IMR-90 (cell line): ENCODE data around the gene IL18RAP. TPM values are rescaled to one million over a fixed set of nuclear protein-coding genes. Genes with fewer than 3 reads are reported as not detected.

Experiments used
- ATAC-seq: fragments of 200-7000 bp; cut with Tn5 transposase; 2 replicates; pipeline ENCODE4 v1.9.1; 2020; ENCODE audit warnings: low read depth, mild to moderate bottlenecking, moderate library complexity
- BruUV-seq: library from RNA; stranded (reverse); fragments of 400-500 nt; replicated peaks from 2 replicates; lab custom pipeline; 2021; lab: Mats Ljungman, UMichigan
- CTCF ChIA-PET: fragments of 300-600 bp; formaldehyde crosslinking; extraction: SDS; loops from one replicate; lab custom pipeline; 2021; ENCODE audit warnings: antibody characterized with exemption; lab: Yijun Ruan, JAX
- POLR2A ChIA-PET: fragments of 300-600 bp; sonication (Branson Sonifier 250); formaldehyde crosslinking; loops from one replicate; lab custom pipeline; 2022; ENCODE audit warnings: antibody characterized with exemption; ENCODE audit not compliant: unreplicated experiment; lab: Charles Lee
- DNase-seq: peaks from one replicate; pipeline ENCODE4 v3.0.0; 2013
- H2AFZ ChIP-seq: replicated peaks from 2 replicates; pipeline ENCODE3; 2013; ENCODE audit warnings: low read length, mild to moderate bottlenecking; ENCODE audit not compliant: poor library complexity
- H2AK5ac ChIP-seq: 2 replicates; pipeline ENCODE4 v1.6.1; 2013; ENCODE audit warnings: low read depth, low read length, inconsistent platforms
- H2AK9ac ChIP-seq: replicated peaks from 2 replicates; pipeline ENCODE3; 2013; ENCODE audit warnings: mild to moderate bottlenecking, low read depth, low read length, moderate library complexity; ENCODE audit not compliant: poor library complexity
- H2BK120ac ChIP-seq: 2 replicates; pipeline ENCODE4 v1.6.1; 2013; ENCODE audit warnings: low read depth, low read length, inconsistent platforms
- H2BK15ac ChIP-seq: 3 replicates; pipeline ENCODE4 v1.6.1; 2013; ENCODE audit warnings: low read depth, low read length, inconsistent platforms
- H2BK20ac ChIP-seq: 2 replicates; pipeline ENCODE4 v1.6.1; 2013; ENCODE audit warnings: low read depth, mild to moderate bottlenecking, inconsistent platforms, low read length, moderate library complexity
- H2BK5ac ChIP-seq: 2 replicates; pipeline ENCODE4 v1.6.1; 2013; ENCODE audit warnings: mild to moderate bottlenecking, low read depth, low read length, inconsistent platforms; ENCODE audit not compliant: poor library complexity, severe bottlenecking
- H3K14ac ChIP-seq: replicated peaks from 2 replicates; pipeline ENCODE4 v1.6.1; 2013; ENCODE audit warnings: low read depth, low read length, inconsistent platforms
- H3K18ac ChIP-seq: 2 replicates; pipeline ENCODE4 v1.6.1; 2013; ENCODE audit warnings: low read depth, low read length, control low read depth
- H3K23ac ChIP-seq: 2 replicates; pipeline ENCODE4 v1.6.1; 2013; ENCODE audit warnings: low read depth, low read length, inconsistent platforms
- H3K27ac ChIP-seq: 2 replicates; pipeline ENCODE4 v1.5.1; 2013; ENCODE audit warnings: mild to moderate bottlenecking, control low read depth, low read length; ENCODE audit not compliant: insufficient read depth
- H3K27me3 ChIP-seq: 2 replicates; pipeline ENCODE4 v1.6.1; 2013; ENCODE audit warnings: low read length; ENCODE audit not compliant: control insufficient read depth, insufficient read depth
- H3K36me3 ChIP-seq: 2 replicates; pipeline ENCODE4 v1.6.1; 2013; ENCODE audit warnings: low read length, mixed read lengths; ENCODE audit not compliant: control insufficient read depth, insufficient read depth
- H3K4ac ChIP-seq: 2 replicates; pipeline ENCODE4 v1.6.1; 2013; ENCODE audit warnings: low read depth, low read length, inconsistent platforms
- H3K4me1 ChIP-seq: 2 replicates; pipeline ENCODE4 v1.6.1; 2013; ENCODE audit warnings: low read length, mixed read lengths; ENCODE audit not compliant: control insufficient read depth, insufficient read depth
- H3K4me2 ChIP-seq: 2 replicates; pipeline ENCODE4 v1.6.1; 2013; ENCODE audit warnings: low read depth, mild to moderate bottlenecking, control low read depth, low read length, moderate library complexity
- H3K4me3 ChIP-seq: 2 replicates; pipeline ENCODE4 v1.5.1; 2013; ENCODE audit warnings: low read depth, mild to moderate bottlenecking, control low read depth, low read length, moderate library complexity; ENCODE audit not compliant: insufficient read depth
- H3K56ac ChIP-seq: 2 replicates; pipeline ENCODE4 v1.6.1; 2013; ENCODE audit warnings: low read length, inconsistent platforms; ENCODE audit not compliant: insufficient read depth; ENCODE audit errors: extremely low read depth
- H3K79me1 ChIP-seq, 2 experiments: 2 replicates each; pipeline ENCODE4 v1.6.1; 2013; ENCODE audit warnings: low read length in 2 of 2, inconsistent platforms in 1 of 2, low read depth in 1 of 2
- H3K9ac ChIP-seq: 2 replicates; pipeline ENCODE4 v1.6.1; 2013; ENCODE audit warnings: low read depth, low read length, control low read depth
- H3K9me1 ChIP-seq: 2 replicates; pipeline ENCODE4 v1.6.1; 2013; ENCODE audit warnings: low read length, inconsistent platforms; ENCODE audit not compliant: insufficient read depth
- H3K9me3 ChIP-seq: 2 replicates; pipeline ENCODE4 v1.6.1; 2013; ENCODE audit warnings: low read length; ENCODE audit not compliant: control insufficient read depth, insufficient read depth
- H4K20me1 ChIP-seq: 2 replicates; pipeline ENCODE4 v1.6.1; 2013; ENCODE audit warnings: low read length, inconsistent platforms; ENCODE audit not compliant: insufficient read depth
- H4K5ac ChIP-seq: 2 replicates; pipeline ENCODE4 v1.6.1; 2013; ENCODE audit warnings: mild to moderate bottlenecking, low read depth, low read length, control low read depth
- H4K8ac ChIP-seq, 2 experiments: 2 replicates each; pipeline ENCODE4 v1.6.1; 2013; ENCODE audit warnings: low read depth in 2 of 2, low read length in 2 of 2, control low read depth in 1 of 2, inconsistent platforms in 1 of 2
- H4K91ac ChIP-seq: 2 replicates; pipeline ENCODE4 v1.6.1; 2013; ENCODE audit warnings: low read depth, low read length, inconsistent platforms; ENCODE audit not compliant: insufficient read depth
- CHD1 ChIP-seq: IDR thresholded peaks from 2 replicates; pipeline ENCODE4 v1.6.1; 2012; ENCODE audit warnings: low read depth, low read length, improper control_type of control experiment
- CTCF ChIP-seq: conservative IDR thresholded peaks from 2 replicates; pipeline ENCODE4 v1.5.1; 2012; ENCODE audit warnings: mild to moderate bottlenecking, low read depth, low read length, improper control_type of control experiment
- RAD21 ChIP-seq: IDR thresholded peaks from 2 replicates; pipeline ENCODE4 v1.6.1; 2012; ENCODE audit warnings: low read length, improper control_type of control experiment
- RCOR1 ChIP-seq: IDR thresholded peaks from 2 replicates; pipeline ENCODE4 v1.6.1; 2012; ENCODE audit warnings: mild to moderate bottlenecking, low read length, improper control_type of control experiment; ENCODE audit not compliant: insufficient replicate concordance
- WGBS, 2 experiments: methylation state at CpG; one replicate each; pipeline versions ENCODE4 v1.1.5 to v1.1.7; 2013; ENCODE audit warnings: missing lambda C conversion rate in 2 of 2; ENCODE audit not compliant: insufficient read length in 1 of 2; ENCODE audit errors: extremely low coverage in 2 of 2; 5-methylcytosine and 5-hydroxymethylcytosine counted together
- dilution Hi-C: fragments of 300-500 bp; cut with HindIII; formaldehyde crosslinking; loops from one replicate; pipeline ENCODE4 v1.14.3; 2018; ENCODE audit warnings: low sequenced_read_pairs; ENCODE audit not compliant: unreplicated experiment
- in situ Hi-C: fragments of 300-500 bp; cut with MboI; formaldehyde crosslinking; loops from 3 replicates; pipeline ENCODE4 v1.14.3; 2019; ENCODE audit warnings: low sequenced_read_pairs, inconsistent platforms, mixed read lengths
- intact Hi-C: fragments of 100-400 bp; cut with micrococcal nuclease; formaldehyde crosslinking; loops from 2 replicates; pipeline ENCODE4 v1.10.0; 2022
- polyA plus RNA-seq, 3 experiments: library from polyadenylated mRNA; depleted of rRNA; stranded (reverse); fragments of >200 nt; gene quantifications; 2 replicates each; pipeline ENCODE4 v1.2.3, GENCODE V29; 2012; ENCODE audit warnings: low replicate concordance in 1 of 3
- total RNA-seq: library from RNA; depleted of rRNA; stranded (reverse); fragments of >200 nt; gene quantifications from 2 replicates; pipeline ENCODE4 v1.2.3, GENCODE V29; 2012

Gene IL18RAP
- total and polyA plus RNA-seq, 2 of the 4 experiments (the other 2 are of a cell fraction): not detected

- no peaks in the 10 kb centered on the region for H3K79me1 ChIP-seq
- in situ Hi-C loops (no loop called here), dilution Hi-C loops (no loop called here), intact Hi-C loops (no loop called here)
- DNase-seq (no peak), ATAC-seq (no peak)
- H3K9me3 ChIP-seq: peaks cover 3% of the 10 kb centered on the region; the same call in 1 of the 2 replicates
- no peak overlapping the region for H4K91ac ChIP-seq
- H4K20me1 ChIP-seq: no peaks in the 10 kb centered on the region
- H2AK5ac ChIP-seq: no peak overlapping the region
- no TSS peak for BruUV-seq
- no peak overlapping the region for H3K18ac ChIP-seq
- H3K27me3 ChIP-seq: no peaks in the 10 kb centered on the region
- H3K9me1 ChIP-seq: no peaks in the 10 kb centered on the region
- WGBS, 2 experiments: 75% methylated on average over 1 of the region's 3 CpGs; no CpG with 5 or more reads in 1 of the 2 experiments
- H2BK120ac ChIP-seq: no peak overlapping the region
- H4K5ac ChIP-seq: no peak overlapping the region
- no peak overlapping the region for H4K8ac ChIP-seq
- no peak overlapping the region for H3K9ac ChIP-seq
- no peak overlapping the region for H2AFZ ChIP-seq
- H3K4me2 ChIP-seq: no peak overlapping the region
- ChIA-PET POLR2A (no interaction called here), CTCF (no interaction called here)
- no peak overlapping the region for H3K4ac ChIP-seq
- no peak overlapping the region for H3K14ac ChIP-seq
- no peak overlapping the region for H3K4me3 ChIP-seq
- H2BK15ac ChIP-seq: no peak overlapping the region
- no peak overlapping the region for H2AK9ac ChIP-seq
- H3K23ac ChIP-seq: no peak overlapping the region
- H3K4me1 ChIP-seq: no peaks in the 10 kb centered on the region
- no peak overlapping the region for H2BK20ac ChIP-seq
- no peak overlapping the region for H3K56ac ChIP-seq
- H3K36me3 ChIP-seq: no peaks in the 10 kb centered on the region
- TF ChIP-seq RAD21: no peak
- no peak for TF ChIP-seq CTCF
- no peak for TF ChIP-seq RCOR1
- no peak for TF ChIP-seq CHD1
- no peak overlapping the region for H3K27ac ChIP-seq
- H2BK5ac ChIP-seq: no peak overlapping the region
These were observed 36.0 kb upstream of the IL18RAP start for GRCh38 chr2:102386867-102387541.
